ENCODE data around the gene BAHCC1.

Gene BAHCC1

DNA sequence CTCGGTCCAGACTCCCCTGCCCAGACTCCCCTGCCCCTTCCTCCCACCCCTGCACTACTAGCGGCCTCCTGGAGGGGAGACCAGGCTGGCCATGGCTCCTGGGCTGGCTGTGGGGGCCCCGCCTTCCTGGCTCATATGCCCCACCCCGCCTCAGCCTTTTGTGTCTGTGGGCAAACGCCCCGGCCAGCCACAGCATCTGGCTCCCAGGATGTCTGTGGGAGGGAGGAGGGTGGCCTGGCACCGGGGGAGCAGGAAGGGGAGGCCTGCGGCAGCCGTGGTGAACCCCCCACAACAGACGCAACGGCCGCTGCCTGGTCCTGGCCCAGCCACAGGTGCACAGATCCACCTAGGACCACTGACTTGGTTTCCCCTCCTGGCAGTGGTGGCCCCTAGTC lies 32.9 kb downstream of the BAHCC1 start:
- DNase-seq: no peak

- DNase-seq: no peak
Observed at GRCh38 chr17:81428516-81428915, 33.3 kb downstream of the BAHCC1 start.

DNA sequence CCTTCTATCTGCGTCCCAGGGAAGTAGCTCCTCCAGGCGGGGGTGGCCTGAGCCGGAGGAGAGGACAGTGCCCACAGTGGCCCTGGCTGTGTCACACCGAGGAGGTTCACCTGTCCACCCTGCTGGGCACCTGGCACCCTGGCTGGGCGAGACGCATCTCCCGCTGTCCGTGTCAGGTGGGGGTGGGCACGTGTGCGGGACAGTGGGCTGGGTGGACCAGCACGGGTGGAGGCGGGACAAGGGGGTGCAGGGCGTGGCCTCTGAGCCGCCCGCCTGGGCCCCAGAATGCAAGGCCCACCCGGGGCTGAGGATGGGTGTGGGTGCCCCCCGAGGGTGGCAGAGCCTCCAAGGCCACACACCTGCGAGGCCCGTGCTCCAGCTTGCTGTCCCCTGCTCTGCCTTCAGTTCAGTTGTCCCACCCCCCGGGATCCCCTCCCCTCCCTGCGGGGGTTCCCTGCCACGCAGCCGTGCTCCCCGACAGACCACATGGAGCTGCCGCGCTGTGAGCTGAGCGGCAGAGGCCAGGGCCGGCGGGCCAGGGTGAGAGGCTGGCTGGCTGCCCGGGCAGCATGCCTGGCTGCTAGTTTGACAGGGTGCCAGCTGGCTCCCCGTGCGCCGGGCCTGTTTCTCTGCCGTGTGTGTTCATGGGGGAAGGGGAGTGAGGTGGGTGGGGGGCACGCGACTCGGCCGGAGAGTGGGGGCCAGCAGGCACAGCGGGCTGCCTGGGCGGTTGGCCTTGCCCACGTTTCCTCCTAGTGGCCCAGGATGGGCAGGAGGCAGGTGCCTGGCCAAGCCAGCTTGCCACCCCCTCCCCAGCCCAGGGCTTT lies 33.9 kb downstream of the BAHCC1 start:
- no peak for DNase-seq

- DNase-seq: no peak
Observed at GRCh38 chr17:81429821-81430551, 34.7 kb downstream of the BAHCC1 start.

DNA sequence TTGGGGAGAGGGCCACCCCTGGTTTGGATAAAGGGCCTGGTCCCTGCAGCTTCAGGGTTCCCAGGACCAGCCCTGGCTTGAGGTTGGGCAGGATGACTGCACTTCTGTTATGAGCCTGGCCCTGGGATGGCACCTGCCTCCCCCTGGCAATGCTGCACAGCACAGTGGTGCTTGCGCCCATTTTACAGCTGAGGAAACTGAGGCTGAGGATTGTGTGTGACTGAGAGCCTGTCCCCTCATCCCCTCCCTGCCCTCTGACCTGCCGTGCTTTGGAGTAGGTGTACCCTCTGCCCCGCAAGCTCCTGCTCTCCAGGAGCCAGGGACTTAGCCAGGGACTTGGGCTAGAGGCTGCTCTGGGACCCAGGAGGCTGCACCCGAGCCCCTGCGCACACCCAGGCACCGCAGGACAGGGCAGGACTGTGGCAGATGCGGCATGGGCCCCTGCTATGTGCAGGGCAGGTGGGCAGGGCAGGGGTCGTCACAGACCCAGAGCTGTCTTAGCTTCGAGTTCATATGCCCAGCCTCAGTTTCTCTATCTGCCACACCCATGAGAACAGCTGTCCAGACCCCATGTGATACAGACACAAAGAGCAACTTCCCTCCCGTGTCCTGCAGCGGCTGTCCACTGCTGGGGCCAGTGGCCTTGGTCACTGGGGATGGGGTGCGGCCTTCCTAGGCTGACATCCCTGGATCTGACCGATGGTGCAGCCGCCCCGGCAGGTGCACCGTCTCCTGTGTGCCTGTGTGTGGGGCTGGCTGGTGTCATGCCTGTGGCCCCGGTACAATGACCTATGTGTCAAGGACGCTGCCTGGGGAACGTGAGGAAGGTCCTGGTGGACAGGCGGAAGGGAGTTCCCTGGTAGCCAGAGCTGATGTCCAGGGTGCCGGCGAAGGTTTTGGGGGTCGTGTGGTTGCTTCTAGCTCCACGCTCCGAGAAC lies 36.6 kb downstream of the BAHCC1 start:
- no peak for DNase-seq

DNA sequence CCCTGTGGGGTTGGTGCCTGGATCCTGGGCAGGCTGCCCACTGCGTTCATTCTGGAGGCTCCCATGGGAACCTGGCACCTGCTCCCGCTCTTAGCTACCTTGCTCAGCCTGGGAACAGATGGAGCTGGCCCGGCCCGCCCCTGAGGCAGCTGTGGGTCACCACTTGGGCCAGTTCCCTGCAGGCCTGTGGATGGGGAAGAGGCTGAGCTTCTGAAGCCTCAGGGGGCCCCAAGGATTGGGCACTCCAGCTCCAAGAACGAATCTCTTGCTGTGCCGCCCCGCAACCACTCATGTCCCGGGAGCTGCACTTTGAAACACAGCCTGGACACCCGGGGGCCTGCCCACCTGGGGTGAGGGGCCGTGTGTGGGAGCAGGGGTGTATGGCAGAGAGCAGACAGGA lies 37.7 kb downstream of the BAHCC1 start:
- no peak for DNase-seq

- no peak for DNase-seq
Observed at GRCh38 chr17:81433656-81434055, 38.4 kb downstream of the BAHCC1 start.

GRCh38 chr17:81434072-81434471 lies 38.8 kb downstream of the BAHCC1 start:
- no peak for DNase-seq

DNA sequence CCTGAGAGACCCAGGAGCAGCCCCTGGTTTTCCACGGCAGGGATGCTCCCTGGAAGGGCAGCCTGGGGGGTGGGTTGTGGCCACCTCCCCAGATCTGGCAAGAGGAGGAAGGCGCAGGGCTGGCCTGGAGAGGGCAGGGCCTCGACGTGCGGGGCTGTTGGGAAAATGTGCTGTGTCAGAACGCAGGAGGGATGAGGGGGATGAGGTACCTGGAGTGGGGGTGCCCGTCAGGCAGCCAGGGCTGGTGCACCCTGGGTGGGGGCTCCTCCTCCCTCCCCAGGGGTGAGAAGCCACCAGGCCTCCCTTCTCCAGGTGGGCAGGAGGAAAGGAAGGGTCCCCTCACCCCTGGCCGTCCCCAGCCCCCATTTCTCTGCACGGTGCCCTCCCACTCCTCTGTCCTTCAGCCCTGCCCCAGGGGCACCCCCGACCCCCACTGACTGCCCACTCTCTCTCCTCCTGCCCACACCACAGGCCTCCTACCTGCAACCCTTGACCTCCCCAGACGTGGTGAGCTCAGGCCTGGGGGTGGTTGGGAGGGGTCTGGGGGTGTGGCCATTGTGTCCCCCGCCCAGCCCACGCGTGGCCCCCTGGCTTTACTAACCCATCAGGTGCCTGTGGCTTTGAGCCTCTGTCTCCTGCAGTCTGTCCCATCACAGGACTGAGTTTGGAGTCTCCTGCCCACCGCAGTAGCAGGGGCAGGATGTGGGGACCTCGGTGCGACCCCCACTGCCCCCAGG lies 39.6 kb downstream of the BAHCC1 start:
- DNase-seq: no peak

GRCh38 chr17:81435652-81436293 lies 40.5 kb downstream of the BAHCC1 start:
- no peak for DNase-seq

DNA sequence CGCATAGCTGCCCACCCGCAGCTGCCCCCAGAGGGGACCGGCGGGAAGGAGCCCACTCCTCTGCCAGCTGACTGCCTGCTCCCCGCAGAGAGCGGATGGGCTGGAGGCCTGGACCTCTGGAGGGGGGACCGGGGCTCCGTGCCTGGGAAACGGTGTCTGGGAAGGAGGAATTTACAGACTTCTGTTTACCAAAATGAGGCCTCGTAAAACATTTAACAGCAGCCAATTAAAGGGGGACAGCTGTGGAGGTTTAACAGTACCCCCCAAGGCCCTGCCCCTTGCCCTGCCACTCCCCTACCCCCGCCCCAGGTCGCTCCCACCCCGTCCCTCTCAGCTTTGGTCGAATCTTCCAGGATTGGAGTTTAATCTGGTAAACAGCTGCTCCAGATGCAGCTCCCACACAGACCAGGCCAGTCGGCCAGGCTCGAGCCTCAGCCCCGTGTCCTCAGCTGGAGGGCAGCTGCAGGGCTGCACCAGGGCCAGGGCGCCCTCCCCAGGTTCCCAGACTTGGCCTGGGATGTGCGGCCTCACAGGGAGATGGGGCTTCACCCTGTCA lies 41.1 kb downstream of the BAHCC1 start:
- DNase-seq: no peak

- DNase-seq: no peak
Observed at GRCh38 chr17:81437191-81437651, 42.0 kb downstream of the BAHCC1 start.

GRCh38 chr17:81438007-81438659 lies 42.9 kb downstream of the BAHCC1 start:
- DNase-seq: no peak

- DNase-seq: no peak
Observed at GRCh38 chr17:81438688-81439087, 43.4 kb downstream of the BAHCC1 start.

DNA sequence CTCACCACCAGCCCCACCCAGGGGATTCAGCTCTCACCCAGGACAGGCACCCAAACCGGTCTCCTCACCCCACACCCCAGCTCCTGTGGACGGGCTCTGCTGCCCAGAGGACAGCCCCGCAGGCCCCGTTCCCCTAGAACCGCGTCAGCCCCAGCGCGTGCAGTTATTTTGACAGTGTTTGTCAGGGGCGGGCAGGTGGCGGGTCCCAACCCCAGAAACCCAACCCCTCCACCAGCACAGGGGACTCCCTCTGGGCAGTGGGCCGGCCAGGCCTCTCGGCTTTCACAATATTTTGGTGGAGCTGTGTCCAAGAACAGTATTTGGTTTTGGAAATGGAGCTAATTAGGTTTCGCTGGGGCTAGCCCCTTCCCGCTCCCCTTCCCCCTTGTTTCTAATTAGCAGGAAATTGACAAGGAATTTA lies 44.8 kb downstream of the BAHCC1 start:
- no peak for DNase-seq

DNA sequence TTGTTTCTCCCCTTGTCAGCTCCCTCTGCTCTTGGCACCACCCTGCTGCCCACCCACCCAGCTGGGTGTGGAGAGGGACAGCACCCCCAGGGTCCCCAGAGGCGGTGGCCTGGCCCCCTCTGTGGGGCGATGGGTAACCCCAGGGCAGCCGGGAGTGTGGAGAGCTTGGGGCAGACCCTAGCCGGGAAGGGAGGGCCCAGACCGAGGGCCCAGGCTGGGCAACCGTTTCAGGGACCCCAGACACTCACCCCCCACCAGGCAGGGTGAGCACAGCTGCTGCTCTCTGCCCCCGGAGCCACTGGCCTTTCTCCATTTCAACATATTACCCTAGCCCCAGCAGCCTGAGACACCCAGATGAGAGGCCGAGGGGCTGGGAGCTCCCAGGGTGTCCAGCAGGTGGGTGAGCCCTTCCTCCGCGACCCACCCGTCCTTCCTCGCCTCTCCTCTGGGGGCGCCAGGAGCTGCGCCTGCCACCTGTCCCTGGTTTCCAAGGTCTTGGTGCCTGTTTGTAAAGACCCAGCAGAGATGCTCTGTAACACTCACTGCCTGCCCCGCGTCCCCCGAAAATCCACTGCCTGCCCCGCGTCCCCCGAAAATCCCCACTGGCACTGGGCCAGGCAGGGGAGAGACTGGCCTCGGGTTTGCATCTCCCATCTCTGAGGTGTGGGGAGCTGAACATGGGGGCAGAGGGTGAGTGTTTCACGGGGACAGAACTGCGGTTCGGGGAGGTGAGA lies 45.4 kb downstream of the BAHCC1 start:
- no peak for DNase-seq

DNA sequence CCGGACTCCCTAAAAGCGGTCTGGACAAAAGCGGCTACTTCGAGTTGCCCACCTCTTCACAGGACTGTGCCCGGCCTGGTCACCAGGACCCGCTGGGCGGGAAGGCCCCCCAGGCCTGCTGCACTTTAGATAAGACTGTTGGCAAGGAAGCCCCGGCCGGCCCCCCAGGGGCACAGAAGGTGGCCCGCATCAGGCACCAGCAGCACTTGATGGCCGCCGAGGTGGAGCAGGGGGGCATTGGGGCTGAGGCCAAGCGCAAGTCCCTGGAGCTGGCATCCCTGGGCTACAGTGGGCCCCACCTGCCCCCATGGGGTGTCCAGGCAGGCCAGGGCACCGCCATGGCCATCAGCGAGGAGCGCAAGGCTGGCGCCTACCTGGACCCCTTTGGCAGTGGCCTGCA lies 47.5 kb downstream of the BAHCC1 start:
- DNase-seq: no peak

- DNase-seq: no peak
Observed at GRCh38 chr17:81443269-81443668, 48.0 kb downstream of the BAHCC1 start.

DNA sequence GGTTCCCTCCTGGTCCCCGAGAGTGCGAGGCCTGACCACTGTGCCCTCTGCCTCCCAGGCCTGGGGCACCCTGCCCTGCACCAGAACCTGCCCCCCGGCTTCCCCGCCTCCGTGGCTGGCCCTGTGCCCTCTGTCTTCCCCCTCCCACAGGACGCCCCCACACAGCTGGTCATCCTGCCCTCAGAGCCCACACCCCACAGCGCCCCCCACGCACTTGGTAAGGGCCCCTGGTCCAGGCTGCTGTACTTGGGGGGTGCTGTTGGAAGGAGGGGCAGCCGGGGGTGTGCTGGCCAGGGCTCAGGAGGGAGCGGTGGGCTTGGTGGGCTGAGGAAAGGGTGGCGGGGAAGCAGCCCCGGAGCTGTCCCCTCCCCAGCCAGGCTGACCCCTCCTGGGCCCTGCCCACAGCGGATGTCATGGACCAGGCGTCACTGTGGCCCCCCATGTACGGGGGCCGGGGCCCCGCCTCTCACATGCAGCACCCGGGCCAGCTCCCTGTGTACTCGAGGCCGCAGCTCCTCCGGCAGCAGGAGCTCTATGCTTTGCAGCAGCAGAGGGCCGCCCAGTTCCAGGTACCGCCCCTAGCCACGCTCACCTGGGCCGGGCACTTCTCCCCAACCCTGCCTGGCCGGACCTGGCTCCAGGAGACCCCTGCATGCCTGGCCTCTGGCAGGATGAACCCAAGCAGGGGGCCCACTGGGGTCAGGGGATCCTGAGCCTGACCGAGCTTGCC lies 49.5 kb downstream of the BAHCC1 start:
- DNase-seq: no peak

All from activated effector memory CD4-positive, alpha-beta T cell treated with Interleukin-2 at 50 U/mL for 16 hours (primary cell).